Stimulated activated naive B cell treated with anti-CD40 and anti-IgM and Interleukin-4, amounts not matched to agents 10 μg/mL and 1 μg/mL and 100 μg/mL, for 72 hours (primary cell): ENCODE data around the gene TRIB2.

ENCODE experiments used
- ATAC-seq, 2 donors: fragments of 150-1000 bp; cut with Tn5 transposase; replicated peaks; 2 replicates each; pipeline ENCODE4 v1.10.0; 2021; ENCODE audit warnings: moderate library complexity in 1 of 2
- DNase-seq: peaks from one replicate; pipeline ENCODE4 v3.0.0; 2021
- H3K27ac Mint-ChIP-seq: one replicate; pipeline ENCODE4 v1.8.0; 2022; ENCODE audit warnings: mild to moderate bottlenecking, mixed read lengths
- H3K27me3 Mint-ChIP-seq, 2 donors: one replicate each; pipeline ENCODE4 v1.8.0; 2022; ENCODE audit warnings: mixed read lengths in 2 of 2
- H3K36me3 Mint-ChIP-seq, 2 donors: one replicate each; pipeline ENCODE4 v1.8.0; 2022; ENCODE audit warnings: mixed read lengths in 2 of 2, mild to moderate bottlenecking in 1 of 2
- H3K4me1 Mint-ChIP-seq, 2 donors: one replicate each; pipeline ENCODE4 v1.8.0; 2022; ENCODE audit warnings: mixed read lengths in 2 of 2, mild to moderate bottlenecking in 1 of 2
- H3K4me3 Mint-ChIP-seq, 2 donors: one replicate each; pipeline ENCODE4 v1.8.0; 2022; ENCODE audit warnings: mild to moderate bottlenecking in 2 of 2, mixed read lengths in 2 of 2, moderate library complexity in 1 of 2
- H3K9me3 Mint-ChIP-seq, 2 donors: one replicate each; pipeline ENCODE4 v1.8.0; 2022; ENCODE audit warnings: mixed read lengths in 2 of 2, mild to moderate bottlenecking in 1 of 2

The TRIB2 gene

DNA sequence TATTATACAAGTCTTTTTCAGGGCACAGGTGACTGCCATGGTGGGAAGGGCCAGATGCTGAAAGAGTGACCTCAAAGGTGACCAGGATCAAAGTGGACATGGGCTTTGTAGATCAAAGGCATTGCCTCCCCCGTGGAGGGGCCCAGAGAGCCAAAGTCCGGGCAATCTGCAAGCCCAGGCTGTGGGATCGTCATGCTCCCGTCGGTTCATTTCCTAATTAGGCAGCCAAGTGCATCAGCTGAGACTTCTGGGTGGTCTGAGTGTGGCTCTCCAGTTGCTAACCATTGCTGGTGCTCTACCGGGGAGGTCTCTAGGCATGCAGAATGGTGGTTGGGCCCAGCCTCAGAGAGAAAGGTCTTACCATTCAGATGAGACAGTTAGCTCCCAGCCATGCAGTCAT lies 61.6 kb downstream of the TRIB2 start:
- Mint-ChIP-seq H3K36me3 (peaks cover 2 to 4% of the 10 kb centered on the region in 2 donors), H3K4me1 (no peaks in the 10 kb centered on the region), H3K27ac (no peak overlapping the region), H3K4me3 (no peak overlapping the region), H3K27me3 (peaks cover 10 to 13% of the 10 kb centered on the region in 2 donors), H3K9me3 (peaks cover 2 to 4% of the 10 kb centered on the region in 2 donors)
- ATAC-seq: no peak
- no peak for DNase-seq

DNA sequence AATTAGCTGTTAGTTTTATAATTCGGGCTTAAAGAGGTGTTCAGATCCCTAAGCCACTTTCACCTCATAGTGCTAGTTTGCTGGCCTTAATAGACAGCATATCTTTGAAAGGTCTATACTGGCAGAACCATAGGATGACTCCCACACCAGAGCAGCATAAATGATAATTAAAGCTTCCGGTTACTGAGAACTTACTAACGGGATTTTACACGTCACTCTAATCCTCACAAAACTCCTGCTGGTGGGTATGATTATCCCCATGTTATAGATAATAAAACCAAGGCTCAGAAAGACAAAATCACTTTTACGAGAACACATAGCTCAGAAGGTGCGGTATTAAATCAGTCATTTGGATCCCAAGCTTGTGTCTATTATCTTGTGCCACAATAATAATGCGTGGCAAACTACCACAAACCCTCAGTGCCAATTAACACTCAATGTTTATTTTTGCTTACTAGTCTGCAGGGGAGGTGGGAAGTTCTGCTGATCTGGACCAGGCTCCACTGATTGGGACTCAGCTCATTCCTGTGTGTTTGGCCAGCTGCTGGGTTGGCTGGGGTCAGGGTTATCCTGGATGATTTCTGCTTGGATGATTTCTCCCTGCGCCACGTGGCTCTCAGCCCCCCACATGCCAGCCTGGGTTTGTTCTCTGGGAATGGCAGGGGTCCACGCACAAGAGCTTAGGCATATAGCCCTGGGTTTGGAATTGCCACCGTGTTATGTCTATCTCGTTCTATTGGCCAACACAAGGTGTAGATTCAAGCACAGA lies 62.3 kb downstream of the TRIB2 start:
- peaks cover 10 to 16% of the 10 kb centered on the region in 2 donors for H3K27me3 Mint-ChIP-seq

DNA sequence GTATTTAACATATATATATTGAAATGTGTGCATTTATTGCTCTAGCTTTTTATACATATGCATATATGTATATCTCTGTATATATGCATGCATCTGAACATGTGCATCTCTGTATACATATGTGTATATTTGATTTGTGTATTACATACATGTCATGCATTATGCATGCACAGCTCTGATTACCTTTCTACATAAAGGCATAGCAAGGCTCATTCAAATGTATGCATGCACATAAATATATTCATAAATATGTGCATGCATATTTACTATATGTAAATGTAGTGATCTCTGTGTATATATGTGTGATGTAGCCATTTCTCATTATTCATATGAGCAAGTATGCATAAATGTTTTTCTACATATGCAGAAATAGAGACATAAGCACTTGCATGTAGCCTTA lies 64.6 kb downstream of the TRIB2 start:
- Mint-ChIP-seq H3K4me1 (no peaks in the 10 kb centered on the region), H3K36me3 (peaks cover under 1 to 8% of the 10 kb centered on the region in 2 donors), H3K27me3 (peaks cover 22 to 27% of the 10 kb centered on the region in 2 donors), H3K4me3 (no peak overlapping the region), H3K9me3 (peaks cover 7 to 10% of the 10 kb centered on the region in 2 donors), H3K27ac (no peak overlapping the region)
- ATAC-seq (no peak), DNase-seq (no peak)

More for the DNA sequence above, 62.3 kb downstream of the TRIB2 start:
- Mint-ChIP-seq H3K27ac (no peak overlapping the region), H3K4me3 (no peak overlapping the region), H3K9me3 (peaks cover 2 to 4% of the 10 kb centered on the region in 2 donors), H3K4me1 (no peaks in the 10 kb centered on the region), H3K36me3 (peaks cover 2 to 4% of the 10 kb centered on the region in 2 donors)
- ATAC-seq (no peak), DNase-seq (no peak)

DNA sequence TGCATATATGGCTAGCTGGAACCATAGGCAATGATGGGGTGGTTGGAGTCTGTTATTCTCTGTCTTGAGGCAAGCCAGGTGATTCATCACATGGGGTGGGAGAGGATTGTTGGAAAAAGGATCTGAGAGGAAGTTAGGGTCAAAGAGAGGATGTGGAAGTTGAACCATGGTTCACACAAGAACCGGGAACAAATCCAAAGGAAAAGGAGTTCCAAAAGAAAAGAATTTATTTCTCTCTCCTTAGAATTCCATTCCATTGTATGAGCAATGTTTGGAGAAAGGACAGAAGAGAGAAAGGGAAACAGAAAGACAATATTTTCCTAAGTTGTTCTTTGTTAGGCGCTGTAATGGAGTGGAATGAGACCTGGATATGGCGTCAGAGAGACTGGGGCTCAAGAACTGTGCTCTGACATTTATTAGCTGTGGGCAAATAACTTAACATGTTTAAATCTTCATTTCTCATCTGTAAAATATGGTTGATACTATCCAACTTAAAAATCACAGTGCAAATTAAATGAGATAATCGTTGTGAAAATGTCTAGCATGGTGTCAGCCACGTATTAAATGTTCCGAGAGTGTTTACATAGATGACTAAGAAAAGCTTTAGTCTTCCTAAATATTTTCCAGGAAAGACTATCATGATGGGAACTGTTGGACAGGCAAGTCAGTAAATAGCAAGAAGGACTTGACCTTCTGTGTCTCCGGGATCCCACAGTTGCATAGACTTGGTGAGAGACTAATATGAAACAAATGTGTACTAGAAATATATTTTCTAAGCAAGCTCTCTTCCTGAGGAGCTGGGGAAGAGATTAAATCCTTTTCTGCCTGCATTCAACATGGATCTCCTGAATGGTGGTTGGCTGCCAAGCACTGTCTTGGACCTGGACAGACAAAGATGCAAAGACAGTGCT lies 71.4 kb downstream of the TRIB2 start:
- ATAC-seq: no peak

DNA sequence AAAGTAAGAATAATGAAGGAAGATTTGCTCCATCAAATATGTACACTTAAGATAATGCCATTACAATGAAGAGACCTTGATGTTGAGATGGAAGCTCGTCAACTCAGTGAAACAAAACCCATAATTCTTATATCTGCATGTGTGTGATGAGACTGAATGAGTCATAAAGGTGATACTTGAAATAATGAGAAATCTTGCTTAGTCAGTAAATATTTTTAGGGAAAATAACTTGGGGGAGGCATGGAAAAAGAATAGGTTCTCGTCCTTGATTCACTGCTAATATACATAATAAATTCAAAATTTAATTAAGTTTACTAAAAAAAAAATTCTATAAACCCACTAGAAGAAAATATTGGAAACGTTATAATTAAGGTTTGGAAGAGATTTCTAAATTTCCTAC lies 75.2 kb downstream of the TRIB2 start:
- Mint-ChIP-seq H3K36me3 (peaks cover 0 to 3% of the 10 kb centered on the region in 2 donors), H3K9me3 (peaks cover 0 to 1% of the 10 kb centered on the region in 2 donors), H3K4me1 (no peaks in the 10 kb centered on the region), H3K4me3 (no peak overlapping the region), H3K27me3 (peaks cover 12 to 23% of the 10 kb centered on the region in 2 donors), H3K27ac (no peak overlapping the region)
- DNase-seq (no peak), ATAC-seq (no peak)

More for the DNA sequence above, 71.4 kb downstream of the TRIB2 start:
- Mint-ChIP-seq H3K36me3 (peaks cover 6 to 12% of the 10 kb centered on the region in 2 donors), H3K27ac (no peak overlapping the region), H3K4me3 (no peak overlapping the region), H3K4me1 (no peaks in the 10 kb centered on the region), H3K9me3 (peaks cover 7 to 12% of the 10 kb centered on the region in 2 donors), H3K27me3 (peaks cover 34 to 44% of the 10 kb centered on the region in 2 donors)
- DNase-seq: no peak
